A549 treated with RU486 at 1 μM for 4 hours (cell line): ENCODE data around the gene FBXW4. TPM values are rescaled to one million over a fixed set of nuclear protein-coding genes. Genes with fewer than 3 reads are reported as not detected.

Experiments used
- total RNA-seq: library from RNA; stranded (reverse); fragments of 200-300 nt; extraction: Qiagen RNA extraction; gene quantifications from 5 replicates; pipeline ENCODE4 v1.2.3, GENCODE V29; 2022; ENCODE audit warnings: low read depth

FBXW4 gene
- total RNA-seq, result 16.3 to 23.7 TPM (median 22.4 TPM) in 5 replicates

GRCh38 chr10:101694674-101695403 lies at the start of gene FBXW4:
FBXW4 (minus strand) TSS chr10:101695170; CDS start chr10:101695105, 65 bp downstream.

GRCh38 chr10:101587725-101588653 lies 107.0 kb downstream of the FBXW4 start, which contains the start of the genes DPCD and POLL:
DPCD (plus strand) TSS chr10:101588321; CDS start chr10:101588337, 16 bp downstream.
POLL (minus strand) TSS chr10:101588257; CDS start chr10:101587360, 897 bp downstream.

Other genes starting within 250 kb of the FBXW4 start
- gene POLL, start 106.9 kb downstream of the FBXW4 start, total RNA-seq, result 11.6 to 19.9 TPM (median 15.3 TPM) in 5 replicates
- 33.3 to 40.5 TPM (median 35.2 TPM) in 5 replicates for gene DPCD, start 106.8 kb downstream of the FBXW4 start, total RNA-seq
- gene FGF8, start 80.9 kb upstream of the FBXW4 start, total RNA-seq, result 0.22 TPM in 1 of 5 replicates, not detected in the others
- 104 to 134 TPM (median 118 TPM) in 5 replicates for gene NPM3, start 88.3 kb upstream of the FBXW4 start, total RNA-seq
- gene OGA, start 123.3 kb upstream of the FBXW4 start, total RNA-seq, result 54.8 to 76.3 TPM (median 67.3 TPM) in 5 replicates
- 0.54 to 1.2 TPM (median 0.73 TPM) in 5 replicates for gene KCNIP2, start 148.6 kb upstream of the FBXW4 start, total RNA-seq